Activated T-helper 2 cell treated with anti-CD3 and anti-CD28 coated beads, Interferon-gamma antibody, Interleukin-2, Interleukin-4, amounts not matched to agents 10 μg/mL and 5 μg/mL and 100 μg/mL, durations not matched to agents 14 hours and 24 hours and 36 hours (primary cell): ENCODE data around the gene MAPRE2. TPM values are rescaled to one million over a fixed set of nuclear protein-coding genes. Genes with fewer than 3 reads are reported as not detected.

Experiments
- DNase-seq: peaks from one replicate; pipeline ENCODE4 v3.0.0; 2021; ENCODE audit warnings: low spot score
- H3K27ac Mint-ChIP-seq: one replicate; pipeline ENCODE4 v1.8.0; 2021; ENCODE audit warnings: mixed read lengths
- H3K27me3 Mint-ChIP-seq: one replicate; pipeline ENCODE4 v1.8.0; 2021; ENCODE audit warnings: low read depth, mixed read lengths
- H3K36me3 Mint-ChIP-seq: one replicate; pipeline ENCODE4 v1.8.0; 2021; ENCODE audit warnings: low read depth, mixed read lengths
- H3K4me1 Mint-ChIP-seq: one replicate; pipeline ENCODE4 v1.8.0; 2021; ENCODE audit warnings: low read depth, mixed read lengths
- H3K4me3 Mint-ChIP-seq: one replicate; pipeline ENCODE4 v1.8.0; 2021; ENCODE audit warnings: low read depth, mild to moderate bottlenecking, moderate library complexity, mixed read lengths
- H3K9me3 Mint-ChIP-seq: one replicate; pipeline ENCODE4 v1.8.0; 2021; ENCODE audit warnings: mixed read lengths
- intact Hi-C: fragments of 100-400 bp; cut with micrococcal nuclease; formaldehyde crosslinking; loops from one replicate; pipeline ENCODE4 v1.15.1; 2023
- total RNA-seq: library from RNA; stranded (reverse); gene quantifications from 2 replicates; pipeline ENCODE4 v1.2.3, GENCODE V29; 2022

Gene MAPRE2
- total RNA-seq, 1 donor from 2014 or later, result 42.7 TPM

DNA sequence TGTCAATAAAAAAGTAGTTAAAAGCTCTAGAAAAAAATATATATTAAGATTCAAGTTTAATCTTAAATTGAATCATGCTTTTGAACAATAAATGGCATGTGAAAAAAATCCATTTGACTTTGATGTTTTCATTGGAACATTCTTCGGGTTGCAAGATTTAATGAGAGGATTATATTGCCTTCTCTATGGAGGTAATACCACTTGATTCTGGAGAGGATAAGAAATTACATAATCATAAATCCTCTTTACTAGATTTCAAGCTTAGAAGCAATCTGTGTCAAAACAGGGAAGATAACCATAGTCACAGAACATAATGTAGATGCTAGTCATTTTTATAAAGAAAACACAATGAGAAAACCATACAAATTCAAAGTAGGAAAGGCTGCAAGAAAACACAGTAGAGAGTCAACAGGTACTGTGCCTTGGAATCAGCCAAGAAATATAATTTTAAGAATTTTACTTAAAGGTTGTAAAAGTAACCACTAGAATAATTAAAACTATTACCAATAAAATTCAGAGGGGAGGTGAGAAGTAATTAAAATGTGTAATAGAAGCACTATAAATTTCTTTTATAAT is 18.7 kb upstream of the MAPRE2 start:
- DNase-seq, result no peak
- no peak overlapping the region for H3K4me3 Mint-ChIP-seq
- H3K4me1 Mint-ChIP-seq, result peaks cover 12% of the 10 kb centered on the region
- intact Hi-C loops, result no loop called here
- no peaks in the 10 kb centered on the region for H3K36me3 Mint-ChIP-seq
- peaks cover 23% of the 10 kb centered on the region for H3K27me3 Mint-ChIP-seq
- H3K9me3 Mint-ChIP-seq, result no peaks in the 10 kb centered on the region
- H3K27ac Mint-ChIP-seq, result no peak overlapping the region

DNA sequence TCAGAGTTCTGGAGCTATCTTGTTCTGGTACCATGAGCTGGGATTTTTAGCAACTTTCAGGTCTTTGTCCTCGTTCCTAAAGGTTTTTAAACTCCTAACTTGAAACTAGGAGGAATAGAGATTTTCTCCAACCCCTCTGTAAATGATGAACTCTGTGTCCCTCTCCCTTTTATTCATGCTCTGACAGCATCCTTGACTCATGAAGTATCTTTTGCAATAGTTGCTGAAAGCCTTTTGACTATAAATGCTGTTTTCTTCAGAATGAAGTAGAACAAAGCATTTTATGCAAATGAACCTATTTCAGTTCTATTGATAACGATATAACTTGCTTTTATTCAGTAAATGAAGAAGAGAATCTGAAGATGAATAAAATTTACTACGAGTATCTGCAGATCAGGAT is 17.0 kb upstream of the MAPRE2 start:
- Mint-ChIP-seq H3K27ac (no peak overlapping the region), H3K36me3 (no peaks in the 10 kb centered on the region), H3K9me3 (no peaks in the 10 kb centered on the region), H3K4me1 (peaks cover 21% of the 10 kb centered on the region), H3K4me3 (no peak overlapping the region), H3K27me3 (peaks cover 9% of the 10 kb centered on the region)
- intact Hi-C loops, result no loop called here
- no peak for DNase-seq

DNA sequence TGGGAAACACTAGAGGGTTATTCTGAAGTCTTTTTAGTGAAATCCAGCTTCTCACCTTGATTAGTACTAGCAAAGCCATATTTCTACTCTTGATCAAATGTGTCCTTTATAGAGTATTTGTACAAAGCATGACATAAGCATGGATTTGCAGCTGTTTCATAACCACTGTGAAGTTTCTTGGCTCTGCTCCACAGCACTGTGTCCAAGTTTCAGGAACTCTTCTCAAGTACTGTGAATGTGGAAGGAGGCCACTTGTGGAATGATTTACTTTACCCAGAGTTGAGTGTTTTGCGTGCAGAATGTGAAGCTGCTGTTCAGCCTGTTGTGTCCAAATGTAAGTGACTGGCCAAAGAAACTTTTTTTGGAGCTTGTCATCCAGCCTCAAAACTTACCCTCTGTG is 16.2 kb upstream of the MAPRE2 start:
- H3K4me3 Mint-ChIP-seq, result no peak overlapping the region
- H3K9me3 Mint-ChIP-seq, result no peaks in the 10 kb centered on the region
- intact Hi-C loops, result loop anchor here (5.0 kb wide), 2 partner anchors 147 to 217 kb away; partner anchors contain the start of gene ZNF397
- H3K27me3 Mint-ChIP-seq, result peaks cover 6% of the 10 kb centered on the region
- H3K4me1 Mint-ChIP-seq, result peaks cover 29% of the 10 kb centered on the region
- H3K27ac Mint-ChIP-seq, result no peak overlapping the region
- DNase-seq, result no peak
- H3K36me3 Mint-ChIP-seq, result no peaks in the 10 kb centered on the region

DNA sequence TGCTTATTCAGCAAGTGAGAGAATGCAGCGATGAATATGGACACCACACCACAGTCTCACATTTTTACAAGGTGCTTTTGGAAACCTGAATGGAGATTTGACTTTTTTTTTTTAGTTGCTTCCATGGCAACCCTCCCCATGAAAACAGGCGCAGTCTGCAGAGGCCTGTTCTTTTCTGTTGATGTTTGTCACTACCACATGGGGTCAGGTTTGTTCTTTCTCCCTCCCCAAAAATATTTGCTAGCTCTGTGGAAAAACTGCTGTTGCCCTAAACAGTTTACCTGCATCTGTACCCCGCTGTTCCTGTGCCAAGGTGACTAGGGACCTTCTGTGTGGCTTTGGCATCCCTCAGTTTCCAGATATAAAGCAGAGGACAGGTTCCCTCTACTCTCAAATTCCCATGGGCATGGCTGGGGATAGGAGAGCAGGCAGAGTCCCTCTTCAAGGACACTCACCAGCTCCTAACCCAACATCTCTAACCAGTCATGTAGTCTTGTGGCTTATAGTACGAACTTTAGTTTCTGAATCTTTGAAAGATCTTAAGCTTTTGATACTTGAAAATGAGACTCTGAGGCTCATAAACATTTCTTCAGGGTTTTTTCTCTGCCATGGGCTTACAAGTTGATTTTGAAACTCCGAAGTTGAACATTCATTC is 14.7 kb upstream of the MAPRE2 start:
- Mint-ChIP-seq H3K27ac (no peak overlapping the region), H3K36me3 (no peaks in the 10 kb centered on the region)
- intact Hi-C loops, result loop anchor here (1.0 to 5.0 kb wide), 3 partner anchors 118 to 216 kb away; partner anchors contain the start of gene ZNF397

DNA sequence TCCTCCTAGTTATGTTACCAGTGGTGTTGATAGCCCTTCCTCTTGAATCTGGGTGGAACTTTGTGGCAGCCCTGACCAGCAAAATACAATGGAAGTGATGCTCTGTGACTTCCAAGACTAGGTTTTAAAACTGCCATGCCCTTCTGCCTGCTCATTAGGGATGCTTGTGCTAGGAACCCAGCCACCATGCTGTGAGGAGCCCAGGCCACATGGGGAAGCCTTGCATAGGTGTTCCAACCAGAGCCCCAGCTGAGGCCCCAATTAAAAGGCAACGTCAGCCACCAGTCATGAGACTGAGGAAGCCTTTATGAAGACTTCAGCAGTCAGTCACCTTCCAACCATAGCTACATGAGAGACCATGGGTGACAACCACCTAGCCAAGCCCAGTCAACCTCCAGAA is 14.0 kb upstream of the MAPRE2 start:
- DNase-seq, result no peak
- H3K27me3 Mint-ChIP-seq, result peaks cover 4% of the 10 kb centered on the region
- no peaks in the 10 kb centered on the region for H3K36me3 Mint-ChIP-seq
- peaks cover 4% of the 10 kb centered on the region for H3K9me3 Mint-ChIP-seq
- intact Hi-C loops, result loop anchor here (5.0 kb wide), 2 partner anchors 145 to 215 kb away; partner anchors contain the start of gene ZNF397
- H3K27ac Mint-ChIP-seq, result no peak overlapping the region
- peaks cover 46% of the 10 kb centered on the region for H3K4me1 Mint-ChIP-seq
- no peak overlapping the region for H3K4me3 Mint-ChIP-seq

More for the DNA sequence above, 14.7 kb upstream of the MAPRE2 start:
- Mint-ChIP-seq H3K4me3 (no peak overlapping the region), H3K9me3 (peaks cover 4% of the 10 kb centered on the region), H3K4me1 (peaks cover 40% of the 10 kb centered on the region), H3K27me3 (peaks cover 4% of the 10 kb centered on the region)
- no peak for DNase-seq

DNA sequence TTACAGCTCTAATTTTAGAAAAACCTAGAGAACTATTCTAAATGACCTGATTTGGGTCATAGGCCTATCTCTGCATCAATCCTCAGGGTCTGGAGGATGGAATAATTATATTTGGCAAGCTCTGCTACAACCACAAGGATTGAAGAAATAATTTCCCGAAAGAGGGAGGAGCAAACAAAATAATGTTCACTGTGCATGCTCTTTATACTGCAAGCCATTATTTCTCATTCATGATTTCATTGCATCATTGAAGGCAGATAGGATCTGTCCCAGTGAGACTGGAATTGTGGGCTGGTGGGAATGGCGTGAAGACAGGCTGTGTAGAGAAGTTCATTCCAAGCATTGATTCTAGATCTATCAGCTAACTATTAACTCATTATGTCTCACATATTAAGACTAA is 12.7 kb upstream of the MAPRE2 start:
- H3K36me3 Mint-ChIP-seq, result no peaks in the 10 kb centered on the region
- no peaks in the 10 kb centered on the region for H3K27me3 Mint-ChIP-seq
- H3K4me1 Mint-ChIP-seq, result peaks cover 54% of the 10 kb centered on the region
- no peak for DNase-seq
- no peak overlapping the region for H3K4me3 Mint-ChIP-seq
- H3K27ac Mint-ChIP-seq, result no peak overlapping the region
- intact Hi-C loops, result loop anchor here (5.0 kb wide), 2 partner anchors 144 to 214 kb away; partner anchors contain the start of gene ZNF397
- H3K9me3 Mint-ChIP-seq, result peaks cover 4% of the 10 kb centered on the region

DNA sequence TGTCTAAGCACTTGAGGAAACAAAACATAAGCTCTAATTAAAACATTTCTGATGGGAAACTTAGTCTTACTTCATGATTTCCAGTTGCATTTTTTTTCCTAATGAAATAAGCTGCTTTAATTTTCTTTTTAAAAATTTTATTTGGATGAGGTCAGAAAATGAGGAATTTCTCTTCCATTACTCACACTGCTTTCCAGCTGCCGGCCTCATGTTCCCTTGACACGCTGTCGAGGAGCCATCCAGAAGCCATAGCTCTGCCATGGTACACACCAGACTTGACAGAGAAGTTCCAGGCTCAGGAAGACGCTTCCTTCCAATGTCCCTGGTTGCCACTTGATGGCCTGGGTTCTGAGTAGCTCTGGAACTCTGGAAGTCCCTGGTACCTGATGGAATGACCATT is 12.1 kb upstream of the MAPRE2 start:
- no peaks in the 10 kb centered on the region for H3K27me3 Mint-ChIP-seq
- H3K4me3 Mint-ChIP-seq, result no peak overlapping the region
- H3K27ac Mint-ChIP-seq, result peak overlapping the region; percentile 98
- peaks cover 4% of the 10 kb centered on the region for H3K9me3 Mint-ChIP-seq
- intact Hi-C loops, result loop anchor here (1.0 to 5.0 kb wide), 3 partner anchors 12 to 213 kb away; partner anchors contain the start of genes MAPRE2 and ZNF397
- peaks cover 54% of the 10 kb centered on the region for H3K4me1 Mint-ChIP-seq
- H3K36me3 Mint-ChIP-seq, result no peaks in the 10 kb centered on the region
- no peak for DNase-seq

DNA sequence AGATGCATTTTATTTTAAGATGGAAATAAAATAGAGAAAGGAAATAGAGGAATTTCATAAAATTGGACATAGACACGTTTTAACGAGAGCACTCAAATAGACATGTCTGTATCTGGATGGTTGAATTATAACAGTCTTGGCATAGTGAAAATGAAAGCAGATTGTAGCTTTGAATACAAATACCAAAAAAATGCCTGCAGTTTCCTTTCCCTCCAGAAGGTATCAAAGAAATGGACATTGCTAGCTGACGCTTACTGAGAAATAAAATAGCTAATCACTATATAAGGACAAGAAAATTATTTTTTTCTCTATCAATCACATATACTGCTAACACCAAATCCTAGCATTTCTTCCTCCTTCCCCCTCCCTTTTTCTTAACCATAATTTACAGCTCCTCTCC is 11.4 kb upstream of the MAPRE2 start:
- Mint-ChIP-seq H3K27me3 (no peaks in the 10 kb centered on the region), H3K9me3 (peaks cover 4% of the 10 kb centered on the region), H3K36me3 (no peaks in the 10 kb centered on the region), H3K4me3 (peak overlapping the region; percentile 80), H3K27ac (peak overlapping the region; percentile 98), H3K4me1 (peaks cover 54% of the 10 kb centered on the region)
- no peak for DNase-seq
- intact Hi-C loops, result loop anchor here (1.0 to 5.0 kb wide), 3 partner anchors 12 to 213 kb away; partner anchors contain the start of genes MAPRE2 and ZNF397

DNA sequence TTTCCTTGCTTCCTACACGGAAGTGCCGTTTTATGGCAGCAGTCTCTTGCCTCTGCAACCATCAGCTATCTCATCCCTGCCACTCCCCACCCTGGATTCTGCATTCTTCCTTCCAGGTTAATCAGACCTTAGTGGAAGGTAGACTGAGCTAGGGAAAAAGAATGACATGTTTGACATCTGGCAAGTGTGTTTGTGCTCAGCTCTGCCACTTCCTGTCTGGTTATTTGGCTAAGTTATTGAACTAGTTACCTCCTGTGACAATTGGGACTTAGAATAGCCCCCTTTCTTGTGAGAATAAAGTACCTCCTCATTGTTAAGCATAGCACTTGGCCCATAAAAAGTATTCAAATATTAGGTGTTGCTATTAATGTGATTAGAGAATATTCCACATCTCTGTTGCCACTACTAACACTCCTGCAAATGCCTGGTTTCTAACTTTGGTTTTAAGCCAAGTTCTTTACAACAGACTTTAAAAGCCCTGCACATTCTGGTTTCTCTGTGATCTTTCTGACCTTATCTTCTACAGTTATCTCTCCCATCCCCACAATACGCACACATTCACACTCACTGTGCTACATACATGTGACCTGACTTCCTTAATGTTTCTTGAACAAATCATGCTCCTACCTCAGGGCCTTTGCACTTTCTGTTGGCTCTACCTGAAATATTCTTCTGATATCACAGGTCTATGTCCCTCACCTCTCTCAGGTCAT is 10.8 kb upstream of the MAPRE2 start:
- Mint-ChIP-seq H3K27ac (peak overlapping the region; percentile 98), H3K27me3 (no peaks in the 10 kb centered on the region), H3K36me3 (no peaks in the 10 kb centered on the region), H3K4me1 (peaks cover 54% of the 10 kb centered on the region), H3K9me3 (peaks cover 4% of the 10 kb centered on the region), H3K4me3 (peak overlapping the region; percentile 80)
- intact Hi-C loops, result no loop called here
- DNase-seq, result no peak

DNA sequence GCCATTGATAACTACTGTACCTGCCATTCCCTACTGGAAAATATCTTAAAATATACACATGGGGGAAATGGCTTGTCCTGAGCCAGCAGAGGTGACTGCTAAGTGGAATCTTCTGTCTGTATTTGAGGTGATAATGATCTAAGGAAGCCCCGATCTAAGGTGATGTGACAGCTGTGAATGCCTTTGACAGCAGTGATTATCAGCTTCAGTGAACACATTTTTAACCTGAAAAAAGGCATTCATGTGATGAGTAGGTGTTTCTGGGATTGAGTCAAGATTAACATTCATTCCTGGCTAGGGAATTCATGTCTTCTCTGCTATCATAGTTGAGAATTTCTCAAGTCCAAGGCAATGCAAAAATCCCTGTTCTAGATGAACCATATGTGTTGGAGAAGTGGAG is 9.1 kb upstream of the MAPRE2 start:
- H3K27ac Mint-ChIP-seq, result no peak overlapping the region
- no peak overlapping the region for H3K4me3 Mint-ChIP-seq
- peaks cover 45% of the 10 kb centered on the region for H3K4me1 Mint-ChIP-seq

DNA sequence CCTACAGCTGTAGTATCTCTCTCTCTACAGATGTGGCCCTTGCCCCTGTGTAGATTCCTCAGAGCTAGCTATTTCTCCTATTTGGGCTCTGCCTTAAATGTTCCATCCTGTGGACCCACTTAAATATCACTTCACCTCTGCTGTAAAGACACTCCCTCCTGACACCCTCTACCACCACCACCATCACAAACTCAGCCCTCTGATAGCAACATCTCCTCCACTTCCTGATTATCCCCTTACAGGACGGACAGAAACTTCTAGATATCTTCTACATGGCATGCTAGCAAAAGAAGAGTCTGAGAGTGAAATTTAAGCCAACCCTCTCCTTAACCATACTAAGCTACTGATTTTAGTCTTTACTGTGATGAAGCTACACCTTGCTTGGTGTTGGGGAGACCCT is 3.2 kb upstream of the MAPRE2 start:
- Mint-ChIP-seq H3K36me3 (no peaks in the 10 kb centered on the region), H3K4me1 (peaks cover 24% of the 10 kb centered on the region), H3K9me3 (no peaks in the 10 kb centered on the region), H3K27ac (no peak overlapping the region), H3K27me3 (no peaks in the 10 kb centered on the region), H3K4me3 (no peak overlapping the region)
- no peak for DNase-seq
- intact Hi-C loops, result no loop called here

More for the DNA sequence above, 9.1 kb upstream of the MAPRE2 start:
- Mint-ChIP-seq H3K36me3 (no peaks in the 10 kb centered on the region), H3K9me3 (peaks cover 4% of the 10 kb centered on the region), H3K27me3 (no peaks in the 10 kb centered on the region)
- no peak for DNase-seq
- intact Hi-C loops, result no loop called here

DNA sequence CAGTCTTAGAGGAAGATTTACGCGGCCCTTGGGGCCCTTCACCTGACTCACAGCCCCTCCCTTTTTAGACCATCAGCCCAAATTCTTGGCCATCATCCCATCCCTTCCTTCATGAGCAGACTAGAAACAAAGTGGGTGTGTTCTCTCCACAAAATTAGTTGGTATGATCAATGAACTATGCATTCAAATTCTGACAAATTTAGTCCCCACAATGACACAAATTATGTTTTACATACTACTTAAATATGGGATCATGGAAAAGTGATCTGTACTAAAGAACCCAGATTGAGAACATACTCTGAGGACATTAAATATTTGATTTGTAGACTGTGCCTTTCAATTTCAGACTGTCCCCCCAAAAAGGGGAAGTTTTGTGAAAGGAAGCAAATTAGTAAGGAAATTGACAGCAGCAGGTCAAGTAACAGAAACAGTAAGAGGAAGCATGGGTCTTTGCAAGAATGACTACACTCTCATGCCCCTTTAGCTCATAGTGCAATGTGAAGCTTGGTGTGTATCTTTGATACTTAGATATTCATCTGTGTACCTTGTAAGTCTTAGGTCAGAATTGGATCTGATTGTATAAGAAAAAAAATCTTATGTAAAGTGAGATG is 2.2 kb upstream of the MAPRE2 start:
- Mint-ChIP-seq H3K36me3 (no peaks in the 10 kb centered on the region), H3K27ac (no peak overlapping the region), H3K27me3 (no peaks in the 10 kb centered on the region), H3K4me3 (no peak overlapping the region), H3K4me1 (peaks cover 33% of the 10 kb centered on the region), H3K9me3 (no peaks in the 10 kb centered on the region)
- DNase-seq, result no peak
- intact Hi-C loops, result no loop called here
